GM21447 (cell line): ENCODE results near the gene CD2BP2.

Experiments
- ATAC-seq: cut with Tn5 transposase; IDR thresholded peaks from one replicate; pipeline ENCODE4 v1.9.1; 2021; ENCODE audit not compliant: unreplicated experiment

CD2BP2 gene

GRCh38 chr16:30379158-30379783, 24.2 kb upstream of the CD2BP2 start:
- no peak for ATAC-seq

GRCh38 chr16:30378236-30379157, 23.4 kb upstream of the CD2BP2 start:
- peak; percentile 75 for ATAC-seq

GRCh38 chr16:30377812-30378235, 22.7 kb upstream of the CD2BP2 start:
- peak; percentile 39 for ATAC-seq

GRCh38 chr16:30377050-30377811, 22.1 kb upstream of the CD2BP2 start:
- no peak for ATAC-seq

GRCh38 chr16:30376461-30376902, 21.4 kb upstream of the CD2BP2 start:
- no peak for ATAC-seq

- ATAC-seq: no peak
These were observed 20.8 kb upstream of the CD2BP2 start for GRCh38 chr16:30375864-30376263.

GRCh38 chr16:30374538-30374937, 19.4 kb upstream of the CD2BP2 start, which contains the start of gene MYL11:
Gene MYL11 (plus strand): TSS chr16:30374802. CDS start chr16:30374858, 56 bp downstream.
- no peak for ATAC-seq

- no peak for ATAC-seq
These were observed 17.6 kb upstream of the CD2BP2 start for GRCh38 chr16:30372725-30373124.

GRCh38 chr16:30372038-30372712, 17.1 kb upstream of the CD2BP2 start:
- ATAC-seq: no peak

GRCh38 chr16:30371248-30371816, 16.2 kb upstream of the CD2BP2 start:
- no peak for ATAC-seq

- ATAC-seq: peak; percentile 78
These were observed 15.5 kb upstream of the CD2BP2 start, which contains the start of gene TBC1D10B for GRCh38 chr16:30370456-30371247. Gene TBC1D10B (minus strand): TSS chr16:30370494. CDS start chr16:30370183, 311 bp downstream.

GRCh38 chr16:30369938-30370455, 14.9 kb upstream of the CD2BP2 start:
- ATAC-seq: peak; percentile 3

GRCh38 chr16:30369091-30369937, 14.2 kb upstream of the CD2BP2 start:
- ATAC-seq: no peak

- ATAC-seq: no peak
These were observed 13.6 kb upstream of the CD2BP2 start for GRCh38 chr16:30368792-30369090.

GRCh38 chr16:30368122-30368791, 13.1 kb upstream of the CD2BP2 start:
- ATAC-seq: no peak

- no peak for ATAC-seq
These were observed 12.4 kb upstream of the CD2BP2 start for GRCh38 chr16:30367349-30368009.

GRCh38 chr16:30366511-30366910, 11.4 kb upstream of the CD2BP2 start:
- ATAC-seq: no peak
